Gastroesophageal sphincter (tissue), 3 donors: ENCODE data around the gene KPTN.

ENCODE experiments used
- CTCF ChIP-seq, 4 experiments: fragments of 200-600 bp in 2 of 4; fragments of 450-650 bp in 2 of 4; sonication (generic) in 1 of 4; IDR thresholded peaks; one replicate each; pipeline ENCODE4 v1.5.1; 2017 to 2019; ENCODE audit warnings: antibody characterized with exemption in 4 of 4, mild to moderate bottlenecking in 2 of 4, moderate library complexity in 2 of 4
- EP300 ChIP-seq: sonication (generic); formaldehyde crosslinking; IDR thresholded peaks from one replicate; pipeline ENCODE4 v1.6.1; 2017; ENCODE audit warnings: antibody characterized with exemption, mild to moderate bottlenecking
- POLR2A ChIP-seq, 2 donors: fragments of 450-650 bp; IDR thresholded peaks; one replicate each; pipeline ENCODE4 v1.6.1; 2017; ENCODE audit warnings: antibody characterized with exemption in 2 of 2, mild to moderate bottlenecking in 2 of 2, moderate library complexity in 1 of 2
- POLR2AphosphoS5 ChIP-seq: sonication (generic); formaldehyde crosslinking; IDR thresholded peaks from one replicate; pipeline ENCODE4 v1.6.1; 2017; ENCODE audit warnings: antibody characterized with exemption

DNA sequence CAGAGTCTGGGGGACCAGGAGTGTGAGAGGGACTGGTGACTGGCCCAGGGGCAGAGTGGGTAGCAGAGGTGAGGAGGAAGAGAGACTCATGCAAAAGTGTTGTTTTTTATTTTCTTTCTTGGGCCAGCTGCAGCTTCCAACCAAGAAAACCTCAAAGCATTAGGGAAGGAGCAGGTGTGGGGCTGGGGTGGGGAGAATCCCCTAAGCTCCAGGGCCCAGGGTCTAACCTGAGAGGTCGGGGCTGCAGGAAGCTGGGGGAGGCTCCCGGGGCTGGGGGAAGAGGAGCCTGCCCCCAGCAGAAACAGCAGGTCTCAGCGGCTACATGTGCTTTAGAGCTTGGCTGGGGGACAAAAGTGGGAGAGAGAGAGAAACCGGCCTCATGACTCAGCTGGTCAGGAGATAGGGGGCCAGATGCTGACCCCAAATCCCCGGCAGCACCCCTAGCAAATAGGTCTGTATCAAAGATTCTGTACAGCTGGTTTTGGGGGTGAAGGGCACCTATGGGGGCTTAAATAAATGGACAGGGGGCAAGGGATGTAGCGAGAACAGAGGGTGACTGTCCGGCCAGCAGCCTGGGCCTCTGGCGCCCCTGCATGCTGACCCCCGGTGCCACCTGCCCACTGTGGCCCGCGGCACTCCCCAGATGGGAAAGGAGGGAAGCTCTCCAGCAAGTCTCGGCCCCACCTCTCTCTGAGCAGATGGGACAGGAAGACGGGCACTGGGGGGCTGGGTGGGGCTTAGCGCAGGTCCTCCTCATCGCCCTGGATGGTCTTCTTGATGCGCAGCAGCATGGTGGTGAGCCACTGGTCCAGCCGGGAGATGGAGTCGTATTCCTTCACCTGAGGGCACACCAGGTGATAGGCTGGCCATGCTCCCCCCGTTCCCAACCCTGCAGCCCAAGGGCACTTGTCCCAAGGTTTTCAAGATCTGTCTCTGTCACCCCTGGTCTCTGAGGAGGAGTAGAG is 3.8 kb upstream of the KPTN start:
- TF ChIP-seq CTCF (IDR thresholded peaks at IDR 0.05) (no peak), POLR2AphosphoS5 (no peak), POLR2A (IDR thresholded peaks at IDR 0.05) (no peak), EP300 (no peak)
